Nephron (organoid): ENCODE results near the gene MIA3.

ENCODE experiments used
- H3K27ac Mint-ChIP-seq, 3 experiments: 2 replicates each; pipeline ENCODE4 v1.8.0; 2020; ENCODE audit warnings: mixed read lengths in 3 of 3, mild to moderate bottlenecking in 2 of 3, moderate library complexity in 1 of 3
- H3K27me3 Mint-ChIP-seq: 2 replicates; pipeline ENCODE4 v1.8.0; 2021; ENCODE audit warnings: low read depth, mild to moderate bottlenecking, moderate library complexity, mixed read lengths
- H3K36me3 Mint-ChIP-seq: 2 replicates; pipeline ENCODE4 v1.8.0; 2020; ENCODE audit warnings: low read depth, mixed read lengths
- H3K4me1 Mint-ChIP-seq: 2 replicates; pipeline ENCODE4 v1.8.0; 2020; ENCODE audit warnings: mixed read lengths
- H3K4me3 Mint-ChIP-seq, 3 experiments: 2 replicates each; pipeline ENCODE4 v1.8.0; 2020; ENCODE audit warnings: mild to moderate bottlenecking in 3 of 3, mixed read lengths in 3 of 3, moderate library complexity in 2 of 3
- H3K9me3 Mint-ChIP-seq: 2 replicates; pipeline ENCODE4 v1.8.0; 2020; ENCODE audit warnings: mixed read lengths
- TF ChIP-seq, protein P1 (sequence below), 3 experiments: fragments of 200-600 bp; sonication (generic); IDR thresholded peaks; one replicate each; pipeline ENCODE4 v1.5.0; 2021; ENCODE audit warnings: antibody characterized with exemption in 3 of 3; ENCODE audit not compliant: unreplicated experiment in 3 of 3

The MIA3 gene

DNA sequence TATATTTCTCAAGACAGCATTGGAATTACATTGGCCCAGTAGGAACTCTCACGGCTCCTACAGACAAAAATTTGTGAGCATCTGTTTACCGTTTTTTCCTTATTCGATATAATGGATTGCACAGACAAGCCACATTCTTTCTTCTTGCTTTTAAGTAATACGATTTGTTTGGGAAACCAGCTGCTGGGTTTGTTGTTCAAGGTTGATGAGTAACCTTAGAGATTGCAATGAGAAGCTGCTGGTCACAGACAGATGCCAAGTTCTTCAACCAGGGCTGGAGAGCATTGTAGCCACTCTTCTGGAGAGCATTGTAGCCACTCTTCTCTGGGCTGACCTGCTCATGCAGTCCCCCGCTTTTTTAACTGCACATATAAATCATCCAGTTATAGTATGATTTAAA, 1.4 kb upstream of the MIA3 start:
- H3K36me3 Mint-ChIP-seq, result no peaks in the 10 kb centered on the region
- H3K27me3 Mint-ChIP-seq, result peaks cover 14% of the 10 kb centered on the region
- H3K27ac Mint-ChIP-seq, result peak overlapping the region in 2 of 3 experiments; percentile 94 to 97
- peaks cover 33% of the 10 kb centered on the region for H3K4me1 Mint-ChIP-seq
- peak overlapping the region; percentile 91 to 94 (median 93) for H3K4me3 Mint-ChIP-seq
- H3K9me3 Mint-ChIP-seq, result peaks cover 3% of the 10 kb centered on the region
- TF ChIP-seq, protein P1, sequence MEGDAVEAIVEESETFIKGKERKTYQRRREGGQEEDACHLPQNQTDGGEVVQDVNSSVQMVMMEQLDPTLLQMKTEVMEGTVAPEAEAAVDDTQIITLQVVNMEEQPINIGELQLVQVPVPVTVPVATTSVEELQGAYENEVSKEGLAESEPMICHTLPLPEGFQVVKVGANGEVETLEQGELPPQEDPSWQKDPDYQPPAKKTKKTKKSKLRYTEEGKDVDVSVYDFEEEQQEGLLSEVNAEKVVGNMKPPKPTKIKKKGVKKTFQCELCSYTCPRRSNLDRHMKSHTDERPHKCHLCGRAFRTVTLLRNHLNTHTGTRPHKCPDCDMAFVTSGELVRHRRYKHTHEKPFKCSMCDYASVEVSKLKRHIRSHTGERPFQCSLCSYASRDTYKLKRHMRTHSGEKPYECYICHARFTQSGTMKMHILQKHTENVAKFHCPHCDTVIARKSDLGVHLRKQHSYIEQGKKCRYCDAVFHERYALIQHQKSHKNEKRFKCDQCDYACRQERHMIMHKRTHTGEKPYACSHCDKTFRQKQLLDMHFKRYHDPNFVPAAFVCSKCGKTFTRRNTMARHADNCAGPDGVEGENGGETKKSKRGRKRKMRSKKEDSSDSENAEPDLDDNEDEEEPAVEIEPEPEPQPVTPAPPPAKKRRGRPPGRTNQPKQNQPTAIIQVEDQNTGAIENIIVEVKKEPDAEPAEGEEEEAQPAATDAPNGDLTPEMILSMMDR (IDR thresholded peaks at IDR 0.05; ENCODE audit: unreplicated experiment in 3 of 3), result no peak

DNA sequence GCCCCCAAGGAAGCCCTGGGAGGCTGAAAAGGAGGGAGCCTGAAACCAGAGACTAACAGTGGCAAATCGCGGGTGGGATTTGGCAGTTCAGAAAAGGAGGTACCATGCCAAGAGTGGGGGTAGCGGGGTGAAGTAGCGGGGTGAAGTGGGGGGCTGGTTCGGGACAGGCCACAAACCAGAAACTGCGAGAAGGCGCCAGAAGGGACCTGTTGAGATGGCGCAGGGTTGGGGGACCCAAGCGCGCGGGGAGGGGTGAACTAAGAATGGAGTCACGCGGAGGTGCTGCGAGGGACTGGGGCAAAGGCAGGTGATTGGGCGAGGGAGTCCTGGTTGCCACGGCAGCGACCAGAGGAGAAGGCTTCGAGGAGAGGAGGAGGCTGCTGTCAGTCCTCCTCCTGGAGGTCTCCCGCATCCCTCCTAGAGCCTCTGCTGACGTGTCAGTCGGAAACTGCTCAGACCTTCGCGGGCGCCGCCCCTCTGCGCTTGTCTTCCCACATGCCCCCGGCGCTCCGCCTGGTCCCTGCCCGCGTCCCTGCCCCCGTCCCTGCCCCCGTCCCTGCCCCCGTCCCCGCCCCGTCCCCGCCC, 438 bp upstream of the MIA3 start:
- TF ChIP-seq, protein P1 (IDR thresholded peaks at IDR 0.05; ENCODE audit: unreplicated experiment in 3 of 3), result no peak
- Mint-ChIP-seq H3K9me3 (peaks cover 3% of the 10 kb centered on the region), H3K27ac (peak overlapping the region; percentile 89 to 97 (median 94)), H3K27me3 (peaks cover 14% of the 10 kb centered on the region), H3K4me1 (peaks cover 33% of the 10 kb centered on the region), H3K4me3 (peak overlapping the region; percentile 91 to 94 (median 93)), H3K36me3 (no peaks in the 10 kb centered on the region)

- H3K27ac Mint-ChIP-seq, result peak overlapping the region; percentile 48 to 81 (median 66)
- H3K36me3 Mint-ChIP-seq, result peaks cover 13% of the 10 kb centered on the region
- TF ChIP-seq, protein P1 (IDR thresholded peaks at IDR 0.05; ENCODE audit: unreplicated experiment in 3 of 3), result no peak
- H3K4me3 Mint-ChIP-seq, result peak overlapping the region; percentile 90 to 92 (median 92)
- H3K9me3 Mint-ChIP-seq, result no peaks in the 10 kb centered on the region
- H3K4me1 Mint-ChIP-seq, result peaks cover 33% of the 10 kb centered on the region
- H3K27me3 Mint-ChIP-seq, result peaks cover 13% of the 10 kb centered on the region
Observed at GRCh38 chr1:222618880-222619596, 1.1 kb downstream of the MIA3 start.

GRCh38 chr1:222620566-222620965, 2.7 kb downstream of the MIA3 start:
- H3K27ac Mint-ChIP-seq, result no peak overlapping the region
- H3K4me1 Mint-ChIP-seq, result peaks cover 33% of the 10 kb centered on the region
- TF ChIP-seq, protein P1 (IDR thresholded peaks at IDR 0.05; ENCODE audit: unreplicated experiment in 3 of 3), result no peak
- no peaks in the 10 kb centered on the region for H3K9me3 Mint-ChIP-seq
- peaks cover 8% of the 10 kb centered on the region for H3K27me3 Mint-ChIP-seq
- peaks cover 19% of the 10 kb centered on the region for H3K36me3 Mint-ChIP-seq
- H3K4me3 Mint-ChIP-seq, result peak overlapping the region; percentile 90 to 92 (median 92)

DNA sequence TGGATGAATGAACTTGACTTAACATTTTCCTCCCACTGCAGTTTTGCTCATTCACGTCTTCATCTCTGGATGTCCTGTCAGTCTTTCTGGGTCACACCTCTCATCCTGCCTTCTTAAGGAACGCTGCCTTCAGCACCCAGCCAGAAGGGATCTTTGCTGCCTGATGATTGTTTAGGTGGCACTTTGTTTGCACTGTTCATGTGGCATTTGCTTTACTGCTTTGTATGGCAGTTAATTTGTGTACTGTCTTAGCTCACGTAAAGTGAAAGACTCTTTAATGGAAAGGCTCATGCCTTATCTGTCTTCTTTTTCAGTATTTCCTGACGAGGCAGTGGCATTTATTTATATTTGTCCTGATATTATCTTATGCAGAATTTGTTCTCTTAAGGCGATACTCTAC, 4.9 kb downstream of the MIA3 start:
- H3K27me3 Mint-ChIP-seq, result no peaks in the 10 kb centered on the region
- H3K9me3 Mint-ChIP-seq, result no peaks in the 10 kb centered on the region
- peak overlapping the region in 1 of 3 experiments; percentile 35 for H3K4me3 Mint-ChIP-seq
- peaks cover 24% of the 10 kb centered on the region for H3K4me1 Mint-ChIP-seq
- H3K27ac Mint-ChIP-seq, result no peak overlapping the region
- TF ChIP-seq, protein P1 (IDR thresholded peaks at IDR 0.05; ENCODE audit: unreplicated experiment in 3 of 3), result no peak
- H3K36me3 Mint-ChIP-seq, result peaks cover 33% of the 10 kb centered on the region
